SK-N-SH (cell line): ENCODE results near the gene ESRRA. TPM values are rescaled to one million over a fixed set of nuclear protein-coding genes. Genes with fewer than 3 reads are reported as not detected.

Source experiments
- CTCF ChIA-PET: fragments of 300-600, 350-600 bp; formaldehyde crosslinking; extraction: SDS; loops from one replicate; lab custom pipeline; 2021; lab: Yijun Ruan, JAX
- POLR2A ChIA-PET: fragments of 350-600 bp; sonication (Branson Sonifier 250); formaldehyde crosslinking; extraction: SDS; loops from one replicate; lab custom pipeline; 2020; ENCODE audit warnings: antibody characterized with exemption, inconsistent platforms; lab: Yijun Ruan, JAX
- DNase-seq: peaks from one replicate; pipeline ENCODE4 v3.0.0; 2012
- H2AFZ ChIP-seq: fragments of 200-600 bp; sonication (generic); 2 replicates; pipeline ENCODE4 v1.8.1; 2016; ENCODE audit warnings: antibody characterized with exemption, mild to moderate bottlenecking, low read depth
- H3F3A ChIP-seq: fragments of 200-600 bp; sonication (generic); replicated peaks from 2 replicates; pipeline ENCODE3; 2016; ENCODE audit warnings: antibody characterized with exemption, mild to moderate bottlenecking; ENCODE audit not compliant: insufficient read depth
- H3K27ac ChIP-seq, 2 experiments: fragments of 200-500 bp in 1 of 2; fragments of 200-600 bp in 1 of 2; sonication (Bioruptor generic) in 1 of 2; sonication (generic), shearing (Covaris generic) in 1 of 2; 2 replicates each; pipeline versions ENCODE4 v1.5.1 to v1.6.1; 2014 to 2016; ENCODE audit warnings: low read depth in 2 of 2, inconsistent platforms in 1 of 2, low read length in 1 of 2, mild to moderate bottlenecking in 1 of 2, mixed read lengths in 1 of 2
- H3K27me3 ChIP-seq: fragments of 200-600 bp; sonication (generic), shearing (Covaris generic); 2 replicates; pipeline ENCODE4 v1.6.1; 2016; ENCODE audit warnings: mixed run types; ENCODE audit not compliant: insufficient read depth
- H3K36me3 ChIP-seq, 2 experiments: fragments of 200-500 bp in 1 of 2; fragments of 200-600 bp in 1 of 2; sonication (Bioruptor generic) in 1 of 2; sonication (generic) in 1 of 2; replicated peaks in 1 of 2; 2 replicates each; pipeline versions ENCODE3 to v1.5.1; 2014 to 2016; ENCODE audit warnings: low read length in 1 of 2, mild to moderate bottlenecking in 1 of 2; ENCODE audit not compliant: insufficient read depth in 2 of 2, control insufficient read depth in 1 of 2
- H3K4me1 ChIP-seq, 2 experiments: fragments of 200-500 bp in 1 of 2; fragments of 200-600 bp in 1 of 2; sonication (Bioruptor generic) in 1 of 2; sonication (generic), shearing (Covaris generic) in 1 of 2; 2 replicates each; pipeline versions ENCODE4 v1.5.1 to v1.6.1; 2014 to 2016; ENCODE audit warnings: low read depth in 1 of 2, low read length in 1 of 2, mixed run types in 1 of 2; ENCODE audit not compliant: insufficient read depth in 2 of 2, control insufficient read depth in 1 of 2
- H3K4me2 ChIP-seq: fragments of 200-600 bp; sonication (generic), shearing (Covaris generic); 2 replicates; pipeline ENCODE4 v1.6.1; 2017; ENCODE audit warnings: mixed run types
- H3K4me3 ChIP-seq, 2 experiments: fragments of 200-500 bp in 1 of 2; fragments of 200-600 bp in 1 of 2; sonication (Bioruptor generic) in 1 of 2; sonication (generic), shearing (Covaris generic) in 1 of 2; 2 replicates each; pipeline versions ENCODE4 v1.5.1 to v1.8.1; 2014 to 2016; ENCODE audit warnings: low read depth in 2 of 2, inconsistent platforms in 1 of 2, low read length in 1 of 2, mild to moderate bottlenecking in 1 of 2, mixed read lengths in 1 of 2, moderate library complexity in 1 of 2
- H3K79me2 ChIP-seq: fragments of 200-600 bp; sonication (generic); 2 replicates; pipeline ENCODE4 v1.8.1; 2017; ENCODE audit warnings: mild to moderate bottlenecking; ENCODE audit not compliant: insufficient read depth
- H3K9ac ChIP-seq: fragments of 200-600 bp; sonication (generic); 2 replicates; pipeline ENCODE4 v1.6.1; 2017; ENCODE audit warnings: mixed run types
- H3K9me2 ChIP-seq: fragments of 200-600 bp; sonication (generic); 2 replicates; pipeline ENCODE4 v1.6.1; 2017; ENCODE audit warnings: mixed run types
- H3K9me3 ChIP-seq: fragments of 200-600 bp; sonication (generic); 2 replicates; pipeline ENCODE4 v1.6.1; 2017; ENCODE audit warnings: mixed run types, mild to moderate bottlenecking, moderate library complexity
- H4K20me1 ChIP-seq: fragments of 200-600 bp; sonication (generic); 2 replicates; pipeline ENCODE4 v1.6.1; 2017; ENCODE audit warnings: mild to moderate bottlenecking, mixed run types; ENCODE audit not compliant: insufficient read depth
- CHD2 ChIP-seq: fragments of 150-350 bp; IDR thresholded peaks from 2 replicates; pipeline ENCODE4 v1.6.1; 2018; ENCODE audit warnings: low read length; ENCODE audit not compliant: partially characterized antibody
- EP300 ChIP-seq, 2 experiments: IDR thresholded peaks; 2 replicates each; pipeline versions ENCODE4 v1.4.0 to v1.6.1; 2012; ENCODE audit warnings: borderline replicate concordance in 1 of 2, low read depth in 1 of 2, low read length in 1 of 2
- FOXJ3 ChIP-seq: sonication (generic); formaldehyde crosslinking; IDR thresholded peaks from 2 replicates; pipeline ENCODE4 v1.5.1; 2020; ENCODE audit warnings: mild to moderate bottlenecking, missing genetic modification reagents
- MXI1 ChIP-seq: IDR thresholded peaks from 2 replicates; pipeline ENCODE4 v1.6.1; 2012; ENCODE audit warnings: mild to moderate bottlenecking, low read depth, low read length, improper control_type of control experiment
- NRF1 ChIP-seq: IDR thresholded peaks from 2 replicates; pipeline ENCODE4 v1.6.1; 2012; ENCODE audit warnings: low read depth, mild to moderate bottlenecking, low read length
- POLR2AphosphoS5 ChIP-seq: IDR thresholded peaks from 2 replicates; pipeline ENCODE4 v1.6.1; 2012; ENCODE audit warnings: low read depth, low read length
- RCOR1 ChIP-seq: fragments of 150-350 bp; IDR thresholded peaks from 2 replicates; pipeline ENCODE4 v1.6.1; 2017; ENCODE audit warnings: antibody characterized with exemption, low read length
- RXRA ChIP-seq: IDR thresholded peaks from 2 replicates; pipeline ENCODE4 v1.4.0; 2012; ENCODE audit warnings: low read depth, mild to moderate bottlenecking, borderline replicate concordance
- SIN3A ChIP-seq: IDR thresholded peaks from 2 replicates; pipeline ENCODE4 v1.6.1; 2012; ENCODE audit warnings: low read depth, mild to moderate bottlenecking, low read length, moderate library complexity, borderline replicate concordance
- TEAD4 ChIP-seq: IDR thresholded peaks from 2 replicates; pipeline ENCODE4 v1.4.0; 2012; ENCODE audit warnings: mild to moderate bottlenecking, borderline replicate concordance; ENCODE audit not compliant: insufficient read depth
- YY1 ChIP-seq: IDR thresholded peaks from 2 replicates; pipeline ENCODE4 v1.4.0; 2012; ENCODE audit warnings: low read depth, mild to moderate bottlenecking
- WGBS: methylation state at CpG from one replicate; pipeline ENCODE4 v1.1.6; 2017; ENCODE audit warnings: low lambda C conversion rate; 5-methylcytosine and 5-hydroxymethylcytosine counted together
- polyA plus RNA-seq, 3 experiments: library from polyadenylated mRNA; depleted of rRNA; stranded (reverse); fragments of >200 nt; gene quantifications; 2 replicates each; pipeline ENCODE4 v1.2.3, GENCODE V29; 2012

Gene ESRRA
- polyA plus RNA-seq, 1 of the 3 experiments (the other 2 are of a cell fraction): 27.8 TPM

DNA sequence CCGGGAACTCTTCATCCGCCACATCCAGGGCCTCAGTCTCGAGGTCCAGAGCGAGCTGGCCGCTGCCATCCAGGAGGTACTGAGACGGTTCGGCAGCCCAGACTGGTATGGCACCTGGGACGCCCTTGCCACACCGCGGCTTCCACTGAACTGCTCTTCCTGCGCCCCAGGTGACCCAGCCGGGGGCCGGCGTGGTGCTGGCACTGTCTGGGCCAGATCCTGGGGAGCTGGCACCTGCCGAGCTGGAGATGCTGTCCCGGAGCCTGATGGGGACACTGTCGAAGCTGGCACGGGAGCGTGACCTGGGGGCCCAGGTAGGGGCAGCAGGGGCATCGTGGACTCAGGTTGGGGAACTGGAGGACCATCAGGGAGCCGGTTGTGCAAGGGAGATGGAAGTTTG, 36.1 kb downstream of the ESRRA start:
- no peak for DNase-seq
- WGBS: 95% methylated on average over 21 of the region's 21 CpGs
- Histone ChIP-seq H3K27ac (no peak overlapping the region), H3K4me3 (no peak overlapping the region), H3K9me2 (no peaks in the 10 kb centered on the region), H3K4me2 (no peak overlapping the region), H3K9ac (no peak overlapping the region), H3K27me3 (no peaks in the 10 kb centered on the region), H3K79me2 (no peaks in the 10 kb centered on the region), H4K20me1 (no peaks in the 10 kb centered on the region), H3K9me3 (no peaks in the 10 kb centered on the region), H3K36me3 (no peaks in the 10 kb centered on the region), H3F3A (peaks cover 5% of the 10 kb centered on the region), H3K4me1 (no peaks in the 10 kb centered on the region), H2AFZ (no peak overlapping the region)
- ChIA-PET CTCF (interaction anchor here (0.6 to 5.7 kb wide), 3 partner anchors 13 to 108 kb away, joined by 3 to 42 read pairs (median 4); no protein-coding TSS in a partner anchor), POLR2A (no interaction called here)
- TF ChIP-seq SIN3A (no peak), YY1 (no peak), POLR2AphosphoS5 (no peak), CHD2 (no peak)

DNA sequence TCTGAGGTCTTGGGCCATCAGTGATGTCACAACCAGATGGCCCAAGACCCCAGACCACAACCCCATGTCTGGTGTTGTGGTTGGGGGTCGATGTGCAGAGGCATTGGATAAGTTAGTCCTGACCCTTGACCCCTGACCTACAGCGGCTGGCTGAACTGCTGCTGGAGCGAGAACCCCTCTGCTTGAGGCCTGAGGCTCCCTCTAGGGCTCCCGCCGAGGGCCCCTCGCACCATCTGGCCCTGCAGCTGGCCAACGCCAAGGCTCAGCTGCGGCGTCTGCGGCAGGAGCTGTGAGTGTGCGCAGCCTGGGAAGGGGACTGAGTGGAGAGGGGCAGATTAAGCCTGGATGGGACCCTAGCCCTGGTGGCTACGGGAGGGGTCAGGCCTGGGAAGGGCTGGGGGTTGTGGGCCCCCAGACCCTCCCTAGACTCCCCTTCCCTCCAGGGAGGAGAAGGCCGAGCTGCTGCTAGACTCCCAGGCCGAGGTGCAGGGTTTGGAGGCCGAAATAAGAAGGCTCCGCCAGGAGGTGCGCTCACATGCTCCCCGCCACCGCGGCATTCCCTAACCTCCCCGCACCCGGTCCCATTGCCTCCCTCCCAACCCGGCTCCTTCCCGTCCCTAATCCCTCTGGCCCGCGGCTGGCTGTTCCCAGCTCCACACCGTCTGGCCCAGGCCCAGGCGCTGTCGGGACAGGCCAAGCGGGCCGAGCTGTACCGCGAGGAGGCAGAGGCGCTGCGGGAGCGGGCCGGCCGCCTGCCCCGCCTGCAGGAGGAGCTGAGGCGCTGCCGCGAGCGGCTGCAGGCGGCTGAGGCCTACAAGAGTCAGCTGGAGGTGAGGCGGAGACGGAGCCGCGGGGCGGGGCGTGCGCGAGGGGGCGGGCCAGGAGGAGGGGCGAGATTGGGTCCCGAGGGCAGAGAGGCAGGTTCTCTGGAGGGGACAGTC, 36.8 kb downstream of the ESRRA start:
- no peak overlapping the region for H3K4me2 ChIP-seq
- no peaks in the 10 kb centered on the region for H3K9me2 ChIP-seq
- H3K27me3 ChIP-seq: no peaks in the 10 kb centered on the region
- ChIA-PET CTCF (interaction anchor here (0.8 to 5.7 kb wide), 4 partner anchors 11 to 107 kb away, joined by 3 to 42 read pairs (median 6); partner anchors contain the start of gene ESRRA), POLR2A (interaction anchor here (0.6 kb wide), 1 partner anchor 23 kb away, joined by 3 read pairs; no protein-coding TSS in a partner anchor)
- H3K36me3 ChIP-seq: no peaks in the 10 kb centered on the region
- H2AFZ ChIP-seq: no peak overlapping the region
- H3K79me2 ChIP-seq: no peaks in the 10 kb centered on the region
- H3K4me3 ChIP-seq: no peak overlapping the region
- H3K4me1 ChIP-seq: no peaks in the 10 kb centered on the region
- DNase-seq: peak; percentile 56
- 86% methylated on average over 45 of the region's 55 CpGs for WGBS
- no peak overlapping the region for H3K9ac ChIP-seq
- no peaks in the 10 kb centered on the region for H4K20me1 ChIP-seq
- H3F3A ChIP-seq: peaks cover 5% of the 10 kb centered on the region
- no peak overlapping the region for H3K27ac ChIP-seq
- H3K9me3 ChIP-seq: no peaks in the 10 kb centered on the region
- TF ChIP-seq RCOR1: no peak
- no peak for TF ChIP-seq EP300 (IDR thresholded peaks at IDR 0.05; ENCODE audit: borderline replicate concordance in 1 of 2, low read depth in 1 of 2, low read length in 1 of 2)
- TF ChIP-seq FOXJ3: no peak
- no peak for TF ChIP-seq YY1
- TF ChIP-seq POLR2AphosphoS5: no peak
- TF ChIP-seq SIN3A: no peak
- no peak for TF ChIP-seq MXI1
- no peak for TF ChIP-seq NRF1
- TF ChIP-seq TEAD4: no peak
- TF ChIP-seq RXRA: no peak
